Stimulated activated CD8-positive, alpha-beta memory T cell treated with anti-CD3 and anti-CD28 coated beads, Interleukin-12 subunit alpha, Interleukin-12 subunit beta, amount 100 ng/mL, for 4 hours (primary cell): Measurements from ENCODE around the gene GUCD1.
"Not testable (repeated sequence)": the region's sequence is repeated elsewhere in the genome, so short reads cannot be mapped to it uniquely, and the experiment has no call there.

Experiments used
- DNase-seq: peaks from one replicate; pipeline ENCODE4 v3.0.0-alpha.2; 2020; ENCODE audit warnings: low read depth

Gene GUCD1

GRCh38 chr22:24554313-24555164 lies at the start of gene GUCD1:
Gene GUCD1, minus strand, starts transcription at chr22:24555138. Its CDS starts 147 bp downstream, at chr22:24554991.
- peak; percentile 20 for DNase-seq

GRCh38 chr22:24603770-24604629 lies 49.1 kb upstream of the GUCD1 start:
- DNase-seq = not testable (repeated sequence)

- not testable (repeated sequence) for DNase-seq
These were observed 48.2 kb upstream of the GUCD1 start, which contains the start of gene GGT1 for GRCh38 chr22:24602847-24603769. Gene GGT1, plus strand, starts transcription at chr22:24603193. Its CDS starts 7,889 bp downstream, at chr22:24611082.

DNA sequence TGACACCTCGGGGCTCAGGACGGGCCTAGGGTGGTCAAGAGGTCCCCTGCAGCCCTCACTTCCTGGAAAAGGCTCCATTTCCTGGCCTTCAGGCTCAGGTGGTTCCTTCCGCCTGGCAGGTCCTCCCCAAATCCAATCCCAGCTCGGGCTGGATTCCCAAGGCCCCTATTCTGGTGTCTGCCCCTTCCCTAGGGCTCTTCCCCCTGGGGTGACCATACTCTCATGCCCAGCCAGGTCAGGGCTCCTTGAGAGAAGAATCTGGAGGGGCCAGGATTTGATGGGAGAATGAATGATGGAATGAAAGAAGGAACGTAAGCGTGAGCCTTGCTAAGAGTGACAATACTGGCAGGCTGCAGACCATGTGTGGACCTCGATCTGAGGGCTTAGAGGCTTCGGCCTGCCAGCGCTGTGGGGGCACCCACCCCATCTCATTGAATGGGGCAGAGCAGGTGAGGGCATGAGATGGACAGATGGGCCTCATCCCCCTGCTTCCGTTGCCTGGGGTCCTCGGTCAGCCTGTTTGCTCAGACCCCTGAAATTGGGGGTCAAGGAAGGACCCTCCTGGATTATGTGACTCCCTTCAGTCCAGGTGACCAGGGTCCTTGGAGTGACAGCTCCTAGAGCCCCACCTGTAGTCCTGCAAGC lies 47.3 kb upstream of the GUCD1 start:
- DNase-seq = not testable (repeated sequence)

DNA sequence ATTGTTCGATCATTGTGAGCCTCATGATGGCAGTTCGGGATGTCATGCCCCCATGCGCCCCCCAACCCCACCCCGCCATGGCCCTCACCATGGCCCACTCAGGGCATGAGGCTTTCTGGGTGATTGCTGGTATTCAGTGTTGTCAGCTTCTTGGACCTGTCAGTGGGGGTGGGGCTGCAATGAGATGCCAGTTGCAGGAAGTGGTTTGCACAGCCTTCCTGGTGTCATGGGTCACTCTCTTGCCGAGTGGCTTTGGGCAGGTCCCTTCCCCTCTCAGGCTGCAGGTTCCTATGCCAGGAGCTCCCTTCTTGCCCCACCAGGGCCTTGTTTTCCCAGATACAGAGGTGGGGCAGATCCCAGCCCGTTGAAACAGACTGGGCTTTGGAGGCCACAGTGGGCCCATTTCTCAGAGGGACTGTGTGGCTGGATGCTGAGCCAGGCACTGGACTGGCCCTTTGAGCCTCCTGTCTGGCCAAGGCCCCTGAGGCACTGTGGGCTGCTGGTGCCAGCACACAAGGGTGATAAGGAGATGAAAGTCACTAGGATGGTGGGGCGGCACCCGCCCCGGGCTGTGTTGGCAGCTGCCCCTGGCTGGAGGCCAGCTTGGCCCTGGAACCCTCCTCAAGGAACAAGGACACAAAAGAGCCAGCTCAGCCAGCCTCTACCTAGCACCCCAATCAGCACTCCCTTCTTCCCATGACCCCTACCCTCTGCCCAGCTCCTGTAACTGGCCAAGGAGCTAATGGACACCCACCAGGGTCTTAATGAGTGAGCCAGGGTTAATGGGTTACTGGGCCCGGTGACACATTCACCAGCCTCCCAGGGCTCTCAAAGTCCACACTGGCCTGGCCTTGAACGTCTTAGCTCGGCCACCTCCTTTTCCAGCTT lies 46.5 kb upstream of the GUCD1 start:
- DNase-seq = no peak

GRCh38 chr22:24599958-24600715 lies 45.2 kb upstream of the GUCD1 start:
- not testable (repeated sequence) for DNase-seq

DNA sequence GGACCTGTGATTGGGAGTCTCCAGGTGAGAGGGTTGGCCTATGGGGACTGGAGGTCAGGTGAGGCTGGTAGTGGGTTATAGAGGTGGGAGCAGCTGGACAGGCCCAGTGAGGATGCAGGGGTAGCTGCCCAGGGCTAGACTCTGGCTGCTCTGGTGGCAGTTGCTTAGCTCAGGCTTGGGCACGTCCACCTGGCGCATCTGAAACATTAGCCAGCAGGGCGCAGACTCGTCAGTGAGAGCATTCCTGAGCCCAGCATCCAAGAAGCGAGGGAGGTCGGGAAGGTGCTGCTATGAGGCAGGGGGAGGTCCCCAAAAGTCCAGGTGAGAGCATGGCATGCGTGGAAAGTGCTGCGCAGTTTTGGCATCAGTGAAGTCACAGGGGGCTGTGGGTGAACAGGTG lies 44.6 kb upstream of the GUCD1 start:
- no peak for DNase-seq

- not testable (repeated sequence) for DNase-seq
These were observed 42.1 kb upstream of the GUCD1 start for GRCh38 chr22:24597076-24597475.

GRCh38 chr22:24595863-24596262 lies 40.9 kb upstream of the GUCD1 start:
- no peak for DNase-seq

GRCh38 chr22:24595228-24595627 lies 40.3 kb upstream of the GUCD1 start:
- no peak for DNase-seq

DNA sequence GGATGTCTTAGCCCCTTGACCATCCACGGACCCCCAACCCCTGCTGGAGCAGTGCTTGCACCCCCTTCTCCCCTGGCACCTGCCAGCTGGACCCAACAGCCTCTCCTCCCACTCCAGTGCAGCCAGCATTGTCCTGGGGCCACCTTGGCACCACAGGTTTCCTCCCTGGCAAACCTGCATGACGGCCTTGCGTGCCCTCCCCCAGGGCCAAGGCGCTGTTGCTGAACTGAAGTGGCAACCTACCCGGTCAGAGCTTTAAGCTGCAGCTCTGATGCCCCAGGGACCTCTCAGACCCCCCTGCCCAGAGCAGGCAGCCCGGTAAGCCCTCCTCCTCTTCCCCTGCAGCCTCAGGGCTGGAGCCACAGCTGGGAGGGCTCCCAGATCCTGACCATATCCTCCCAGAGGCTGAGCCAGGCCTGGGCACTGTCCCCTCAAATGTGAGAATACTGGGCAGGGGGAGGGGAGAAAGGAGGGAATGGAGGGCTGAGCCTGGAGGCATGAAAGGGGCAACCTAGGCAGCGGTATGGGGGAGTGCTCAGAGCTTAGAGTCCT lies 39.7 kb upstream of the GUCD1 start:
- no peak for DNase-seq

DNA sequence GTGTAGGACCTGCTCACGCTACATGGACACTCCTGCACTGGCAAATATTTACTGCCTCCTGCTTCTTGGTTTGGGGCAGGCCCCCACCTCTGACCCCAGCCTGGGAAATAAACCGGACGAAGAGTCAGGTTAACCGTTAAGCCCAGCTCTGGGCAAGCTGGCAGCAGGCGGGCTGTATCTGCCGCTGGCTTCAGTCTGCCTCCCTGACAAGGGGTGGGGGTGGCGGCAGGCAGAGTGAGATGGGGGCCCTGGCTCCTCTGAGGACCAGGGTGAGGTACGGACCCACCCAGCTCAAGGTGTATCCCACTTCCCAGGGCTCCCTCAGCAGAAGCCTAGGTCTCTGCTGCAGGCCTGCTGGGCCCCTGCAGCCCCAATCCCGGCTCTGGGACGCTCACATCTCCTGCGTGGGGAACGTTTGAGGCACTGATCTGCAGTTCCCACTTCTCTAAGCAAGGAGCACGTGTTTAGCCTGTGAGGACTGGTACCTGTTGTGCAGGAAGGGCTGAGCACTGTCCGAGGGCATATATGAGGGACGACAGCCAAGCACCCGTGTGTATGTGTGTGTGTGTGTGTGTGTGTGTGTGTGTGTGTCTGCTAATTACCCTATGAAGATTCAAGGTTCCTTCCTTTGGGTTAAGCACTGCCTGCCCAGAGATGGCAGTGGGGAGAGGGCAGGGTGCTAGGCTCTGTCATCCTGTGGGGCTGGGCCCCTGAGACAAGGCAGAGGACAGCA lies 39.1 kb upstream of the GUCD1 start:
- DNase-seq = no peak

DNA sequence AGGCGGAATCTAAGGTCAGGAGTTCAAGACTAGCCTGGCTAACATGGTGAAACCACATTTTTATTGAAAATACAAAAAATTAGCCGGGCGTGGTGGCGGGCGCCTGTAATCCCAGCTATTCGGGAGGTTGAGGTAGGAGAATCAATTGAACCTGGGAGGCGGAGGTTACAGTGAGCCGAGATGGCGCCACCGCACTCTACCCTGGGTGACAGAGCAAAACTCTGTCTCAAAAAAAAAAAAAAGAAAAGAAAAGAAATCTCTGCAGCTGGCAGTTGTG lies 38.6 kb upstream of the GUCD1 start:
- not testable (repeated sequence) for DNase-seq

GRCh38 chr22:24592851-24593558 lies 38.1 kb upstream of the GUCD1 start, which contains the start of gene LRRC75B:
Gene LRRC75B, minus strand, starts transcription at chr22:24593073. Its CDS starts 34 bp downstream, at chr22:24593039.
- DNase-seq = no peak

GRCh38 chr22:24592058-24592850 lies 37.3 kb upstream of the GUCD1 start:
- DNase-seq = no peak

- DNase-seq = no peak
These were observed 36.4 kb upstream of the GUCD1 start for GRCh38 chr22:24591286-24591830.
